ENCODE data around the gene CD1E. TPM values are rescaled to one million over a fixed set of nuclear protein-coding genes. Genes with fewer than 3 reads are reported as not detected.

CD1E gene
- polyA plus RNA-seq, 1 experiment: not detected

DNA sequence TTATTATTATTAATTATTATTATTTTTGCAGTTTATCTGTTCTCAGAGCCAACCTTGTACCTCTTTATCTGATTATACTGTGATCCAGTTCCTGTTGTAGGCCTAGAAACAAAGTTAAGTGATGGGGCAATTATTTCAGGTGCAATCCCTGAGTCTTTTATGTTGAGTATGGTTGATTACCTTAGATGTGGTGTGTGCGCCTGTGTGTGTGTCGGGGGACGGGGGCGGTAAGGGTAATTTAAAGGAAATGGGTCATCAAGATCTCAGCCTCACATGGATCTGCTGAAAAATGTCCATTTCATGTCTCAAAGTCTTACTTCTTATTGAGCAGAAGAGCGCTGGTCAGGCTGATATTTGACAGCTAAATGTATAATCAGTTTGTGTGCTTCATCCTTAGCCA lies 53.4 kb downstream of the CD1E start:
- Histone ChIP-seq H3K27me3 (ENCODE audit: control insufficient read depth, insufficient read depth, low read length) (no peaks in the 10 kb centered on the region), H3K4me3 (ENCODE audit: low read depth, low read length) (no peak overlapping the region), H3K36me3 (ENCODE audit: control insufficient read depth, insufficient read depth, low read length) (no peaks in the 10 kb centered on the region)
- TF ChIP-seq, protein P1, sequence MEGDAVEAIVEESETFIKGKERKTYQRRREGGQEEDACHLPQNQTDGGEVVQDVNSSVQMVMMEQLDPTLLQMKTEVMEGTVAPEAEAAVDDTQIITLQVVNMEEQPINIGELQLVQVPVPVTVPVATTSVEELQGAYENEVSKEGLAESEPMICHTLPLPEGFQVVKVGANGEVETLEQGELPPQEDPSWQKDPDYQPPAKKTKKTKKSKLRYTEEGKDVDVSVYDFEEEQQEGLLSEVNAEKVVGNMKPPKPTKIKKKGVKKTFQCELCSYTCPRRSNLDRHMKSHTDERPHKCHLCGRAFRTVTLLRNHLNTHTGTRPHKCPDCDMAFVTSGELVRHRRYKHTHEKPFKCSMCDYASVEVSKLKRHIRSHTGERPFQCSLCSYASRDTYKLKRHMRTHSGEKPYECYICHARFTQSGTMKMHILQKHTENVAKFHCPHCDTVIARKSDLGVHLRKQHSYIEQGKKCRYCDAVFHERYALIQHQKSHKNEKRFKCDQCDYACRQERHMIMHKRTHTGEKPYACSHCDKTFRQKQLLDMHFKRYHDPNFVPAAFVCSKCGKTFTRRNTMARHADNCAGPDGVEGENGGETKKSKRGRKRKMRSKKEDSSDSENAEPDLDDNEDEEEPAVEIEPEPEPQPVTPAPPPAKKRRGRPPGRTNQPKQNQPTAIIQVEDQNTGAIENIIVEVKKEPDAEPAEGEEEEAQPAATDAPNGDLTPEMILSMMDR (IDR thresholded peaks at IDR 0.05; ENCODE audit: insufficient read depth, low read depth, low read length): no peak
- POLR2A ChIA-PET: no interaction called here
- CTCF ChIA-PET: no interaction called here
- DNase-seq (ENCODE audit: low read depth): no peak

Other genes with a start within 250 kb of the CD1E start
- gene CD1D, start 173.0 kb upstream of the CD1E start, polyA plus RNA-seq (2011; rRNA removed): 0.06 and 0.12 TPM in 2 replicates
- not detected in 2 replicates for gene CD1A, start 99.5 kb upstream of the CD1E start, polyA plus RNA-seq (2011; rRNA removed)
- gene CD1C, start 64.0 kb upstream of the CD1E start, polyA plus RNA-seq (2011; rRNA removed): not detected in 2 replicates
- not detected in 2 replicates for gene CD1B, start 22.4 kb upstream of the CD1E start, polyA plus RNA-seq (2011; rRNA removed)
- not detected in 2 replicates for gene OR10T2, start 45.6 kb downstream of the CD1E start, polyA plus RNA-seq (2011; rRNA removed)
- not detected in 2 replicates for gene OR10K2, start 72.3 kb downstream of the CD1E start, polyA plus RNA-seq (2011; rRNA removed)
- gene OR10K1, start 107.9 kb downstream of the CD1E start, polyA plus RNA-seq (2011; rRNA removed): not detected in 2 replicates
- not detected in 2 replicates for gene OR10R2, start 118.3 kb downstream of the CD1E start, polyA plus RNA-seq (2011; rRNA removed)
- gene OR6Y1, start 200.5 kb downstream of the CD1E start, polyA plus RNA-seq (2011; rRNA removed): not detected in 2 replicates
- gene OR6P1, start 216.7 kb downstream of the CD1E start, polyA plus RNA-seq (2011; rRNA removed): not detected in 2 replicates
- not detected in 2 replicates for gene OR10X1, start 226.0 kb downstream of the CD1E start, polyA plus RNA-seq (2011; rRNA removed)